Measurements from ENCODE around the gene ACTR10.

The ACTR10 gene

GRCh38 chr14:58160561-58160960 is 39.4 kb upstream of the ACTR10 start:
- no peak for TF ChIP-seq EGR1 (IDR thresholded peaks at IDR 0.05)
- TF ChIP-seq TAF1 (IDR thresholded peaks at IDR 0.05; ENCODE audit: low read depth): no peak

DNA sequence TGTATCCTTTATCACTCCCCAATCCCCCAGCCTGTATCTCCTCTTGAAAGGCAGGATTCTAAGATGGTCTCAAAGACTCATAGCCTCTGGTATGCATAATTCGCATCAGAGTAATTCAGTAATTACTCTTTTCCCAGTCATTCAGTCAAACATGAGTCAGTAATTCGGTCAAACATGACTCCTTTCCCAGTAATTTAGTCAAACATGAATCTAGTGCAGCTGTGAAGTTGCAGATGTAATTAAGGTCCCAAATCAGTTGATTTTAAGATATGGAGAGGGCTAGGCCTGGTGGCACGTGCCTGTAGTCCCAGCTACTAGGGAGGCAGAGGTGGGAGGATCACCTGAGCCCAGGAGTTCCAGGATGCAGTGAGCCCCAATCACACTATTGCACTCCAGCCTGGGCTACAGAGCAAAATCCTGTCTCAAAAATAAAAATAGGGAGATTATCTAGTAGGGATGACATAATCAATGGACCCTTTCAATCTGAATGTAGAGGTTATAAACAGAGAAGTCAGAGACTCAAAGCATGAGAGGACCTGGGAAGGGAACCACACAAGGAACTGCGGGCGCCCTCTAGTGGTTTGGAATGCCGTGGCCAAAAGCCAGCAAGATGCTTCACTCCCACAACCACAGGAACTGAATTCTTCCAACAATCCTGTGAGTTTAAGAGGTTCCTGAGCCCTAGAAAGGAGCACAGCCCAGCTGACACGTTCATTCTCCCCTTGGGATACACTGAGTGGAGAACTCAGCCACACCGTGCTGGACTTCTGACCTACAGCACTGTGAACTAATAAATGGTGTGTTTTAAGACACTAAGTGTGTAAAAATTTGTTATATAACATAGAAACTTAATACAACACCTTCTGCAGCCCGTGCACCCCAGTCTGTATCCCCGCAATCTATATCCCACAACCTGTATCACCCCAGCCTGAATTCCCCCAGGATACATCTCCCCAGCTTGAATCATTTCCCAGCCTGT is 33.7 kb upstream of the ACTR10 start:
- TF ChIP-seq FOXM1 (IDR thresholded peaks at IDR 0.05; ENCODE audit: borderline replicate concordance, low read depth): no peak
- TF ChIP-seq ZBTB7A (IDR thresholded peaks at IDR 0.05; ENCODE audit: low read depth): no peak
- TF ChIP-seq REST (IDR thresholded peaks at IDR 0.05; ENCODE audit: low read depth): no peak
- TF ChIP-seq RAD21 (IDR thresholded peaks at IDR 0.05; ENCODE audit: low read depth): peak; percentile 73
- no peak for TF ChIP-seq EP300 (IDR thresholded peaks at IDR 0.05; ENCODE audit: borderline replicate concordance)
- TF ChIP-seq, protein P1, sequence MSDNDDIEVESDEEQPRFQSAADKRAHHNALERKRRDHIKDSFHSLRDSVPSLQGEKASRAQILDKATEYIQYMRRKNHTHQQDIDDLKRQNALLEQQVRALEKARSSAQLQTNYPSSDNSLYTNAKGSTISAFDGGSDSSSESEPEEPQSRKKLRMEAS (IDR thresholded peaks at IDR 0.05): no peak
- no peak for TF ChIP-seq TCF12 (IDR thresholded peaks at IDR 0.05; ENCODE audit: low read depth)
- TF ChIP-seq YY1 (IDR thresholded peaks at IDR 0.05; ENCODE audit: low read depth): no peak
- TF ChIP-seq CEBPB (IDR thresholded peaks at IDR 0.05): no peak
- 0 out of 2 replicates have a peak, but pooled peaks have one; percentile 35 for TF ChIP-seq TEAD4 (IDR thresholded peaks at IDR 0.05)
- TF ChIP-seq TAF1 (IDR thresholded peaks at IDR 0.05; ENCODE audit: low read depth): no peak
- no peak for TF ChIP-seq EGR1 (IDR thresholded peaks at IDR 0.05)
- TF ChIP-seq, protein P2, sequence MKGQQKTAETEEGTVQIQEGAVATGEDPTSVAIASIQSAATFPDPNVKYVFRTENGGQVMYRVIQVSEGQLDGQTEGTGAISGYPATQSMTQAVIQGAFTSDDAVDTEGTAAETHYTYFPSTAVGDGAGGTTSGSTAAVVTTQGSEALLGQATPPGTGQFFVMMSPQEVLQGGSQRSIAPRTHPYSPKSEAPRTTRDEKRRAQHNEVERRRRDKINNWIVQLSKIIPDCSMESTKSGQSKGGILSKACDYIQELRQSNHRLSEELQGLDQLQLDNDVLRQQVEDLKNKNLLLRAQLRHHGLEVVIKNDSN (IDR thresholded peaks at IDR 0.05): no peak
- peak; percentile 51 for TF ChIP-seq NFIC (IDR thresholded peaks at IDR 0.05)
- no peak for TF ChIP-seq CREB1 (IDR thresholded peaks at IDR 0.05; ENCODE audit: low read depth)

DNA sequence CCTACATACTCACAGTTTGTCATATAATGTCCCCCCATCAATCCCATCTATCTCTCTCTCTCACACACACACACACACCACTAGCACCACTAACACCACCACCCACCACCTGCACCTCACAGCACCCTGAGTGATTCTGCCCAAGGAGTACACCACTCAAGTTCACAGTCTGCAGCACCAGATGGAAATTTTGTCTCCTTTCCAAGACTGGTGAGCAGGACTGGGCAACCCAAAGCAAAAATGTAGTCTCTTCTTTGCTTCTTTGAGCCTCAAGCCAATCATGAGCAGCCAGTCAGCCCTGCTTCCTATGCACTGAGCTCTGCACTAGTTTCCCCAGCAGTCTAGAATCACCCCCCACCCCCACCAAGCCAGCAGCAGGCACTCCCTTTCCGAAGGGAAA is 32.9 kb upstream of the ACTR10 start:
- TF ChIP-seq TCF12 (IDR thresholded peaks at IDR 0.05; ENCODE audit: low read depth): no peak
- no peak for TF ChIP-seq ZBTB7A (IDR thresholded peaks at IDR 0.05; ENCODE audit: low read depth)
- no peak for TF ChIP-seq NFIC (IDR thresholded peaks at IDR 0.05)
- no peak for TF ChIP-seq RAD21 (IDR thresholded peaks at IDR 0.05; ENCODE audit: low read depth)
- TF ChIP-seq REST (IDR thresholded peaks at IDR 0.05; ENCODE audit: low read depth): no peak
- TF ChIP-seq FOXM1 (IDR thresholded peaks at IDR 0.05; ENCODE audit: borderline replicate concordance, low read depth): no peak
- no peak for TF ChIP-seq YY1 (IDR thresholded peaks at IDR 0.05; ENCODE audit: low read depth)
- TF ChIP-seq, protein P2 (IDR thresholded peaks at IDR 0.05): no peak
- no peak for TF ChIP-seq TEAD4 (IDR thresholded peaks at IDR 0.05)
- TF ChIP-seq, protein P1 (IDR thresholded peaks at IDR 0.05): no peak
- TF ChIP-seq CEBPB (IDR thresholded peaks at IDR 0.05): no peak
- no peak for TF ChIP-seq EP300 (IDR thresholded peaks at IDR 0.05; ENCODE audit: borderline replicate concordance)

DNA sequence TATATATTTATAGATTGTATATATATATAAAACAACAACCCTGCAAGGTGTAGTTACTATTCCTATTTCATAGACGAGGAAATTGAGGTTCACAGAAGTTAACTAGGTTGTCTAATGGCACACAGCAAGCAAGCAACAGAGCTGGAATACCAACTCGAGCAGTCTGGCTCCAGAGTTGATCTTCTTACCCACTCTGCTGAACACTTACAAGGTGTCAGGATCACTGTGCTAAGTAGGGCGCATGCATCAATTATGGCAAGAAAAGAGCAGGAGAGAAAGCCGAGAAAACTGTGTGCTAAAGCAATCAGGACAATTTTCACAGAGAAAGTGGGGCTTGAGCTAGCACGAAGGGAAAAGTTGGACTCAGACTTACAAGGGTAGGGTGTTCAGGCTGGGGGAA is 32.1 kb upstream of the ACTR10 start:
- TF ChIP-seq ZBTB7A (IDR thresholded peaks at IDR 0.05; ENCODE audit: low read depth) (no peak), CREB1 (IDR thresholded peaks at IDR 0.05; ENCODE audit: low read depth) (no peak), NFIC (IDR thresholded peaks at IDR 0.05) (no peak), FOXM1 (IDR thresholded peaks at IDR 0.05; ENCODE audit: borderline replicate concordance, low read depth) (no peak), TAF1 (IDR thresholded peaks at IDR 0.05; ENCODE audit: low read depth) (no peak), TEAD4 (IDR thresholded peaks at IDR 0.05) (no peak), YY1 (IDR thresholded peaks at IDR 0.05; ENCODE audit: low read depth) (no peak)
- TF ChIP-seq, protein P2 (IDR thresholded peaks at IDR 0.05): no peak

GRCh38 chr14:58171090-58171489 is 28.9 kb upstream of the ACTR10 start:
- TF ChIP-seq ZBTB7A (IDR thresholded peaks at IDR 0.05; ENCODE audit: low read depth): no peak
- no peak for TF ChIP-seq EGR1 (IDR thresholded peaks at IDR 0.05)
- no peak for TF ChIP-seq TEAD4 (IDR thresholded peaks at IDR 0.05)
- TF ChIP-seq, protein P1 (IDR thresholded peaks at IDR 0.05): 0 out of 2 replicates have a peak, but pooled peaks have one; percentile 30
- TF ChIP-seq YY1 (IDR thresholded peaks at IDR 0.05; ENCODE audit: low read depth): no peak
- TF ChIP-seq RAD21 (IDR thresholded peaks at IDR 0.05; ENCODE audit: low read depth): no peak
- no peak for TF ChIP-seq TAF1 (IDR thresholded peaks at IDR 0.05; ENCODE audit: low read depth)
- TF ChIP-seq REST (IDR thresholded peaks at IDR 0.05; ENCODE audit: low read depth): peak; percentile 48; the same call in 1 of the 2 replicates

Measured in Ishikawa (cell line).